PFSK-1 (cell line): ENCODE measurements around the gene B3GALT4.

Experiments used
- FOXP2 ChIP-seq: optimal IDR thresholded peaks from 2 replicates; pipeline ENCODE3; 2011; ENCODE audit warnings: borderline replicate concordance, control low read depth, inconsistent platforms; ENCODE audit not compliant: insufficient read depth; ENCODE audit errors: extremely low read length, extremely low read depth
- POLR2AphosphoS5 ChIP-seq: IDR thresholded peaks from 2 replicates; pipeline ENCODE4 v1.6.1; 2012; ENCODE audit warnings: low read depth, mild to moderate bottlenecking, control low read depth, low read length, moderate library complexity
- REST ChIP-seq, 2 experiments: IDR thresholded peaks; 2 replicates each; pipeline versions ENCODE4 v1.6.1 to v1.8.0; 2011 to 2012; ENCODE audit warnings: low read depth in 2 of 2, low read length in 2 of 2, control low read depth in 1 of 2, inconsistent platforms in 1 of 2, mild to moderate bottlenecking in 1 of 2, moderate library complexity in 1 of 2; ENCODE audit not compliant: insufficient read depth in 1 of 2
- SIN3A ChIP-seq: IDR thresholded peaks from 2 replicates; pipeline ENCODE4 v1.6.1; 2012; ENCODE audit warnings: mild to moderate bottlenecking, low read length, moderate library complexity, borderline replicate concordance; ENCODE audit not compliant: insufficient read depth
- TAF1 ChIP-seq: IDR thresholded peaks from 2 replicates; pipeline ENCODE4 v1.6.1; 2012; ENCODE audit warnings: low read length, control low read depth, borderline replicate concordance; ENCODE audit not compliant: insufficient read depth

The B3GALT4 gene

GRCh38 chr6:33272275-33273128, 4.4 kb upstream of the B3GALT4 start:
- TF ChIP-seq POLR2AphosphoS5 (0 out of 2 replicates have a peak, but pooled peaks have one; percentile 27), SIN3A (no peak)

GRCh38 chr6:33273129-33273923, 3.6 kb upstream of the B3GALT4 start:
- TF ChIP-seq REST (IDR thresholded peaks at IDR 0.05; ENCODE audit: insufficient read depth in 1 of 2, low read depth in 2 of 2, low read length in 2 of 2) (no peak), TAF1 (no peak), POLR2AphosphoS5 (peak; percentile 40; the same call in 1 of the 2 replicates)

GRCh38 chr6:33273924-33274902, 2.7 kb upstream of the B3GALT4 start:
- TF ChIP-seq SIN3A, result no peak
- TF ChIP-seq FOXP2, result no peak
- peak; percentile 15 for TF ChIP-seq POLR2AphosphoS5
- no peak for TF ChIP-seq REST (IDR thresholded peaks at IDR 0.05; ENCODE audit: insufficient read depth in 1 of 2, low read depth in 2 of 2, low read length in 2 of 2)
- TF ChIP-seq TAF1, result no peak

GRCh38 chr6:33275795-33276580, 935 bp upstream of the B3GALT4 start:
- TF ChIP-seq POLR2AphosphoS5, result peak; percentile 40

GRCh38 chr6:33276581-33276863, 401 bp upstream of the B3GALT4 start:
- TF ChIP-seq FOXP2, result no peak
- TF ChIP-seq TAF1, result peak; percentile 30; the same call in 1 of the 2 replicates

GRCh38 chr6:33277663-33278391, 904 bp downstream of the B3GALT4 start:
- no peak for TF ChIP-seq REST (IDR thresholded peaks at IDR 0.05; ENCODE audit: insufficient read depth in 1 of 2, low read depth in 2 of 2, low read length in 2 of 2)
- TF ChIP-seq TAF1, result no peak
- TF ChIP-seq FOXP2, result no peak
- TF ChIP-seq SIN3A, result no peak
- TF ChIP-seq POLR2AphosphoS5, result no peak; the same call in 1 of the 2 replicates
